Right lobe of liver (tissue), 6 donors: ENCODE data around the gene PAK5. TPM values are rescaled to one million over a fixed set of nuclear protein-coding genes. Genes with fewer than 3 reads are reported as not detected.

Source experiments
- ATAC-seq, 4 donors: fragments of 200-7000 bp; cut with Tn5 transposase; one replicate each; pipeline ENCODE4 v1.9.1; 2020; ENCODE audit warnings: mild to moderate bottlenecking in 4 of 4, moderate library complexity in 4 of 4
- DNase-seq, 3 donors: peaks; one replicate each; pipeline ENCODE4 v3.0.0-alpha.2; 2020
- H3K27ac ChIP-seq, 3 donors: fragments of 200-600 bp; one replicate each; pipeline ENCODE4 v1.8.0; 2022
- H3K27me3 ChIP-seq, 2 donors: fragments of 200-600 bp; one replicate each; pipeline ENCODE4 v1.8.0; 2022
- H3K36me3 ChIP-seq, 4 donors: fragments of 200-600 bp; sonication (generic) in 1 of 4; one replicate each; pipeline versions ENCODE4 v1.5.1 to v1.8.0; 2017 to 2022; ENCODE audit warnings: control low read depth in 1 of 4
- H3K4me1 ChIP-seq, 4 donors: fragments of 200-600 bp; sonication (generic) in 1 of 4; one replicate each; pipeline versions ENCODE4 v1.5.1 to v1.8.0; 2017 to 2022; ENCODE audit warnings: control low read depth in 1 of 4
- H3K4me3 ChIP-seq, 3 donors: fragments of 200-600 bp; one replicate each; pipeline ENCODE4 v1.8.0; 2022
- H3K9me3 ChIP-seq, 4 donors: fragments of 200-600 bp; sonication (generic) in 1 of 4; one replicate each; pipeline versions ENCODE4 v1.5.1 to v1.8.0; 2017 to 2022; ENCODE audit warnings: control low read depth in 1 of 4
- CTCF ChIP-seq, 4 donors: fragments of 200-600 bp in 3 of 4; fragments of 450-650 bp in 1 of 4; IDR thresholded peaks; one replicate each; pipeline versions ENCODE4 v1.5.1 to v1.8.0; 2016 to 2022; ENCODE audit warnings: antibody characterized with exemption in 4 of 4, mild to moderate bottlenecking in 2 of 4
- POLR2A ChIP-seq: fragments of 450-650 bp; IDR thresholded peaks from one replicate; pipeline ENCODE4 v1.6.1; 2017; ENCODE audit warnings: antibody characterized with exemption, mild to moderate bottlenecking
- WGBS: methylation state at CpG from one replicate; pipeline ENCODE4 v1.1.6; 2018; ENCODE audit warnings: low coverage, low lambda C conversion rate; ENCODE audit not compliant: insufficient coverage; ENCODE audit errors: missing lambda C conversion rate; 5-methylcytosine and 5-hydroxymethylcytosine counted together
- intact Hi-C, 2 donors: fragments of 100-400 bp; cut with DNase I; formaldehyde crosslinking; loops; one replicate each; pipeline versions ENCODE4 v1.11.2 to v1.14.1; 2022
- total RNA-seq, 6 experiments: library from RNA; depleted of rRNA in 2 of 6; stranded (reverse); fragments of >200 nt in 2 of 6; fragmentation: NEBNext Ultra II Directional in 3 of 6; extraction: Animal tissue kit (Norgen Biotek cat#: 25700) in 3 of 6; gene quantifications; one replicate each; pipeline versions ENCODE4 v1.1.0 to v1.2.4, GENCODE V29; 2016 to 2023
- donor health status: DM: no; HTN: yes; CAD: no.
- donor health status: DM: no; HTN: no; CAD: no.
- donor health status: DM: no; HTN: no; CAD: no.
- donor health status: DM: no; HTN: yes; CAD: no.
- donor health status: DM: no; HTN: yes; CAD: no.

The PAK5 gene
- total RNA-seq, 6 experiments from 2014 or later, result 0.05 to 0.07 TPM; not detected in 4

GRCh38 chr20:9509246-9509645 is 329.6 kb downstream of the PAK5 start:
- Histone ChIP-seq H3K36me3 (no peaks in the 10 kb centered on the region), H3K9me3 (no peaks in the 10 kb centered on the region), H3K4me1 (no peaks in the 10 kb centered on the region), H3K27me3 (peaks cover 6 to 22% of the 10 kb centered on the region in 2 donors), H3K4me3 (no peak overlapping the region), H3K27ac (no peak overlapping the region)
- intact Hi-C loops, result no loop called here
- TF ChIP-seq POLR2A (no peak), CTCF (IDR thresholded peaks at IDR 0.05) (no peak)
- ATAC-seq, result no peak
- no peak for DNase-seq
- 22% methylated on average over 4 of the region's 4 CpGs for WGBS

DNA sequence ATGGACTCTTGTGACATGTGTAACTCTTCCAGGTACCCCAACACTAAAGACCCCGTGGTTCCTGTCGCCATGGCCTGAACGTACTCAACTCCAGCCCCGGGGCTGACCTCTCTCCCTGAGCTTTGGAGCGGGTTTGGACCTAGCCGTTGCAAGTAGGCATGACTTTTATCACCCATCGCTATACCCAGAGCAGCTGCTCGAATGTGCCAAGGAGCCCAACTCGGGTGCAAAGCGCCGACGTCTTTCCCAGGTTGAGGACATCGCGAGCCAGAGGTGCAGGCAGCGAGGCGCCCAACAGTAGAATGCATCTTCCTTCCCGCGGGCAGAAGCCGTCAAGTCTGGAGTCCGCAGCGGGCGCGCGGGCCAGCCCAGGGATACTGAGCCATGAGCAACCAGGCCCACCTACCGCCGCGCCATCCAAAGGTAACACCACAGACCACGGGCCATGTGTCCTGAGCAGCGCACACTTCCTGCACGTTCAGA is 330.1 kb downstream of the PAK5 start:
- no peak overlapping the region for H3K4me3 ChIP-seq
- H3K4me1 ChIP-seq, result no peaks in the 10 kb centered on the region
- H3K9me3 ChIP-seq, result no peaks in the 10 kb centered on the region
- H3K27me3 ChIP-seq, result peaks cover 6 to 22% of the 10 kb centered on the region in 2 donors
- no peak overlapping the region for H3K27ac ChIP-seq
- no peak for DNase-seq
- H3K36me3 ChIP-seq, result no peaks in the 10 kb centered on the region
- intact Hi-C loops, result no loop called here
- no peak for ATAC-seq
- TF ChIP-seq POLR2A (no peak), CTCF (IDR thresholded peaks at IDR 0.05) (no peak)
- WGBS, result 0% methylated on average over 3 of the region's 30 CpGs

GRCh38 chr20:9508240-9508661 is 330.6 kb downstream of the PAK5 start:
- Histone ChIP-seq H3K27me3 (peaks cover 6 to 22% of the 10 kb centered on the region in 2 donors), H3K27ac (no peak overlapping the region), H3K4me3 (no peak overlapping the region), H3K36me3 (no peaks in the 10 kb centered on the region), H3K9me3 (no peaks in the 10 kb centered on the region), H3K4me1 (no peaks in the 10 kb centered on the region)
- TF ChIP-seq POLR2A (no peak), CTCF (IDR thresholded peaks at IDR 0.05) (no peak)
- no peak for ATAC-seq
- WGBS, result 0% methylated on average over 20 of the region's 23 CpGs
- DNase-seq, result no peak
- intact Hi-C loops, result no loop called here

DNA sequence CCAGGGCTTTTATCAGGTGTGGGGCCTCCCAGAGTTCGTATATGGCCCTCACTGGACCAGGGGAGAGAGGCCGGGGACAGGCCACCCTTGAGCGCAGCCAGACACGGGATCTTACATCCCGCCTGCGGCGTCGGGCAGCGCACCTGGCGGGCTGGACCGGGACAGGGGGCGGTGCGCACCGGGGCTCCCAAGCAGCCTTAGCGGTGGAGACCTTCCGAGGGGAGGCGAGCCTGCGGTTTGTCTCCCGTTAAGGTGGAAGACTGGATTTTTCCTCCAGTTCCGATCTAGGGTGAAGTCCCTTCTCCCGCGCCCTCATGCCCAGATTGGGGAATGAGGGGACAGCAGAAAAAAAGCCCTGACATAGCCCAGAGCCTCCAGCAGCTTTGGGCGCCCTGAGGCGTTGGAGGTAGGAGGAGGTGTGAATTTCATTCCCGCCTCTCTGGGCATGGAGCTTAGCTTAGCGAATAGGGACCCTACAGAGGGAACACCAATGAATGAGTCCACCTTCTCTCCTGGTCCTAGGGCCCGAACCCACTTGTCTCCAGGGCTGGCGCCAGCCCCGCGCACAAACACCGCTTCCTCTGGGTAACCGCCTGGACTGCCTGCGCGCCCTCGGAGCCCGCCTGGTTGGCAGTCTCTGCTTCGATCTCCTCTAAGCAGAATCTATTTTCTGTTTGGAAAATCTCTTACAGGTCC is 331.2 kb downstream of the PAK5 start:
- DNase-seq (no peak), ATAC-seq (peak in 1 of 4 donors; percentile 22)
- intact Hi-C loops, result no loop called here
- no peak for TF ChIP-seq POLR2A
- TF ChIP-seq CTCF (IDR thresholded peaks at IDR 0.05), result no peak
- Histone ChIP-seq H3K36me3 (no peaks in the 10 kb centered on the region), H3K9me3 (no peaks in the 10 kb centered on the region), H3K27me3 (peaks cover 6 to 22% of the 10 kb centered on the region in 2 donors), H3K27ac (no peak overlapping the region), H3K4me3 (no peak overlapping the region), H3K4me1 (no peaks in the 10 kb centered on the region)
- 0% methylated on average over 3 of the region's 37 CpGs for WGBS
